Right lobe of liver (tissue), 6 donors: Measurements from ENCODE around the gene SLC32A1. TPM values are rescaled to one million over a fixed set of nuclear protein-coding genes. Genes with fewer than 3 reads are reported as not detected.

Experiments used
- ATAC-seq, 4 donors: fragments of 200-7000 bp; cut with Tn5 transposase; one replicate each; pipeline ENCODE4 v1.9.1; 2020; ENCODE audit warnings: mild to moderate bottlenecking in 4 of 4, moderate library complexity in 4 of 4
- DNase-seq, 3 donors: peaks; one replicate each; pipeline ENCODE4 v3.0.0-alpha.2; 2020
- H3K27ac ChIP-seq, 3 donors: fragments of 200-600 bp; one replicate each; pipeline ENCODE4 v1.8.0; 2022
- H3K27me3 ChIP-seq, 2 donors: fragments of 200-600 bp; one replicate each; pipeline ENCODE4 v1.8.0; 2022
- H3K36me3 ChIP-seq, 4 donors: fragments of 200-600 bp; sonication (generic) in 1 of 4; one replicate each; pipeline versions ENCODE4 v1.5.1 to v1.8.0; 2017 to 2022; ENCODE audit warnings: control low read depth in 1 of 4
- H3K4me1 ChIP-seq, 4 donors: fragments of 200-600 bp; sonication (generic) in 1 of 4; one replicate each; pipeline versions ENCODE4 v1.5.1 to v1.8.0; 2017 to 2022; ENCODE audit warnings: control low read depth in 1 of 4
- H3K4me3 ChIP-seq, 3 donors: fragments of 200-600 bp; one replicate each; pipeline ENCODE4 v1.8.0; 2022
- H3K9me3 ChIP-seq, 4 donors: fragments of 200-600 bp; sonication (generic) in 1 of 4; one replicate each; pipeline versions ENCODE4 v1.5.1 to v1.8.0; 2017 to 2022; ENCODE audit warnings: control low read depth in 1 of 4
- POLR2A ChIP-seq: fragments of 450-650 bp; IDR thresholded peaks from one replicate; pipeline ENCODE4 v1.6.1; 2017; ENCODE audit warnings: antibody characterized with exemption, mild to moderate bottlenecking
- WGBS: methylation state at CpG from one replicate; pipeline ENCODE4 v1.1.6; 2018; ENCODE audit warnings: low coverage, low lambda C conversion rate; ENCODE audit not compliant: insufficient coverage; ENCODE audit errors: missing lambda C conversion rate; 5-methylcytosine and 5-hydroxymethylcytosine counted together
- intact Hi-C, 2 donors: fragments of 100-400 bp; cut with DNase I; formaldehyde crosslinking; loops; one replicate each; pipeline versions ENCODE4 v1.11.2 to v1.14.1; 2022
- total RNA-seq, 6 experiments: library from RNA; depleted of rRNA in 2 of 6; stranded (reverse); fragments of >200 nt in 2 of 6; fragmentation: NEBNext Ultra II Directional in 3 of 6; extraction: Animal tissue kit (Norgen Biotek cat#: 25700) in 3 of 6; gene quantifications; one replicate each; pipeline versions ENCODE4 v1.1.0 to v1.2.4, GENCODE V29; 2016 to 2023
- TF ChIP-seq, protein P1 (sequence below), 4 donors: fragments of 200-600 bp in 3 of 4; fragments of 450-650 bp in 1 of 4; IDR thresholded peaks; one replicate each; pipeline versions ENCODE4 v1.5.1 to v1.8.0; 2016 to 2022; ENCODE audit warnings: antibody characterized with exemption in 4 of 4, mild to moderate bottlenecking in 2 of 4
- donor health status: DM: no; HTN: yes; CAD: no.
- donor health status: DM: no; HTN: no; CAD: no.
- donor health status: DM: no; HTN: no; CAD: no.
- donor health status: DM: no; HTN: yes; CAD: no.
- donor health status: DM: no; HTN: yes; CAD: no.

SLC32A1 gene
- total RNA-seq, 6 experiments from 2014 or later = not detected

DNA sequence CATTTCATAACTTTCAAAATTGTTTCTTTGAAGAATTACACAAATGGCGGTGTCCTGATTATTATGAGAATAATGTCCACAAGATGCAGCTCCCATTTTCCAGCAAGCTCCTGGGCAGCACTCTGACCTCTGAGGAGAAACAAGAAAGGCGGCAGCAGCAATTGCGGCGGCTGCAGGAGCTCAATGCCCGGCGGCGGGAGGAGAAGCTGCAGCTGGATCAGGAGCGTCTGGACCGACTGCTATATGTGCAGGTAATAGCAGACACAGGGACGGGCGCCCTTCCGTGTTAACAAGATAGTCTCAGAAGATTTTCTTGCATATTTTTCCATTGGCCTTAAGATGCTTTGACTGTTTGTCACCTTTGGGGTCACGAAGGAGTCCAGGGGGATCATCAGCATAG is 30.6 kb downstream of the SLC32A1 start:
- intact Hi-C loops = no loop called here
- peaks cover 0 to 45% (median 22%) of the 10 kb centered on the region in 4 donors for H3K36me3 ChIP-seq
- no peaks in the 10 kb centered on the region for H3K9me3 ChIP-seq
- no peak overlapping the region for H3K27ac ChIP-seq
- no peak overlapping the region for H3K4me3 ChIP-seq
- ATAC-seq (no peak), DNase-seq (no peak)
- TF ChIP-seq, protein P1, sequence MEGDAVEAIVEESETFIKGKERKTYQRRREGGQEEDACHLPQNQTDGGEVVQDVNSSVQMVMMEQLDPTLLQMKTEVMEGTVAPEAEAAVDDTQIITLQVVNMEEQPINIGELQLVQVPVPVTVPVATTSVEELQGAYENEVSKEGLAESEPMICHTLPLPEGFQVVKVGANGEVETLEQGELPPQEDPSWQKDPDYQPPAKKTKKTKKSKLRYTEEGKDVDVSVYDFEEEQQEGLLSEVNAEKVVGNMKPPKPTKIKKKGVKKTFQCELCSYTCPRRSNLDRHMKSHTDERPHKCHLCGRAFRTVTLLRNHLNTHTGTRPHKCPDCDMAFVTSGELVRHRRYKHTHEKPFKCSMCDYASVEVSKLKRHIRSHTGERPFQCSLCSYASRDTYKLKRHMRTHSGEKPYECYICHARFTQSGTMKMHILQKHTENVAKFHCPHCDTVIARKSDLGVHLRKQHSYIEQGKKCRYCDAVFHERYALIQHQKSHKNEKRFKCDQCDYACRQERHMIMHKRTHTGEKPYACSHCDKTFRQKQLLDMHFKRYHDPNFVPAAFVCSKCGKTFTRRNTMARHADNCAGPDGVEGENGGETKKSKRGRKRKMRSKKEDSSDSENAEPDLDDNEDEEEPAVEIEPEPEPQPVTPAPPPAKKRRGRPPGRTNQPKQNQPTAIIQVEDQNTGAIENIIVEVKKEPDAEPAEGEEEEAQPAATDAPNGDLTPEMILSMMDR (IDR thresholded peaks at IDR 0.05) = no peak
- no peak for TF ChIP-seq POLR2A
- 88% methylated on average over 13 of the region's 13 CpGs for WGBS
- H3K4me1 ChIP-seq = no peaks in the 10 kb centered on the region
- no peaks in the 10 kb centered on the region for H3K27me3 ChIP-seq

DNA sequence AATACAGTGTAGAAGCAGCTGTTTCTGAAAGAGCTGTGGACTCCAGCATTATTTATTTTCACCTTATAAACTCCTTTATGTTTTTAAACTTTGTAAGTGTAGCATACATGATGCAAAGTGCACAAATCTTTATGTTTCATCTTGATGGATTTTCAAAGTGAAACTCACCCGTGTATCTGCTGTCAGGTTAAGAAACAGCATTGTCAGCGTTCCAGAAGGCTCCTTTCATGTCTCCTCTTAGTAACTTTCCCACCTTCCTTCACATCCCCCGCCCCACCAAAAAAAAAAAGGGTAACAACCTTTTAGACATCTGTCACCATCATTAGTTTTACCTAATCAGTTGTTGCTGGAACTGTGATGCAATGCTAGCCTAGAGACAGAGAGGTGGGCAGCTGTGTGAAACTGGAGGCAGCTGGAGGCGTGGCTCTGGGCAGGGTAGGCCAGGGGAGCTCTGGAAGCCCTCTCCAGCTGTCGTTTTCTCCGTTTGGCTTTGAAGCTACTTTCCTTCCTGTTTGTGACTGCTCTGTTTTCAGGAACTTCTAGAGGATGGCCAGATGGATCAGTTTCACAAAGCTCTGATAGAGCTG is 31.1 kb downstream of the SLC32A1 start:
- H3K4me3 ChIP-seq = no peak overlapping the region
- H3K9me3 ChIP-seq = no peaks in the 10 kb centered on the region
- no peak overlapping the region for H3K27ac ChIP-seq
- TF ChIP-seq POLR2A = no peak
- TF ChIP-seq, protein P1 (IDR thresholded peaks at IDR 0.05) = no peak
- ATAC-seq = no peak
- peaks cover 0 to 45% (median 24%) of the 10 kb centered on the region in 4 donors for H3K36me3 ChIP-seq
- no peak for DNase-seq
- no peaks in the 10 kb centered on the region for H3K27me3 ChIP-seq
- no peaks in the 10 kb centered on the region for H3K4me1 ChIP-seq
- WGBS = 57% methylated on average over 6 of the region's 6 CpGs
- intact Hi-C loops = no loop called here

DNA sequence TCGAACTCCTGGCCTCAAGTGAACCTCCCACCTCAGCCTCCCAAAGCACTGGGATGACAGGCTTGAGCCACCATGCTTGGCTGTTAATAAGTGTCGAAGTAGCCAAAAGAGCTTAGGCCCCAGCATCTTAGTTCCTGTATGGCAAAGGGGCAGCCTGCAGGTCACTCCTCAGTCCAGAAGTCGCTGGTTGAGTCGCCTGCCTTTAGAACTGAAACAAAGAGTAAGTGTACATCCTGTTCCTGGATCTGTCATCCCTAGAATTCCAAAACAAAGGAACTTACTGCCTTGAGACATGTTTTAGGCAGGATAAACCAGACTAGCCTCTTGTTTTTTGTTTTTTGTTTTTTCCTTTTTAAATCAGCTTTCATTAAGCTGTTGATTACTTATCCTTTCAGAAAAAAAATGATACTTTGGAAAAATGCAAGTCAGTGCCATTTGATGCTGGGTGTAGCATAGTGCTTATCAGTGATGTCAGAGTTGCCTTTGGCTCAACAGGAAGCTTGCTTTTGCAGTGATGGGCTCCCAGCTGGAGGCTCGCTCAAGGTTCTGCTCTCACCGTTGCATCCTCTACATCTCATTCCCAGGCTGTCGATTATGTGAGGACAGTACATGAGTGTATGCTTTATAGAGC is 33.0 kb downstream of the SLC32A1 start:
- DNase-seq (no peak), ATAC-seq (peak; percentile 50 to 85 (median 78))
- Histone ChIP-seq H3K9me3 (no peaks in the 10 kb centered on the region), H3K4me1 (no peaks in the 10 kb centered on the region), H3K27ac (peak overlapping the region in 1 of 3 donors; percentile 24), H3K4me3 (no peak overlapping the region), H3K27me3 (no peaks in the 10 kb centered on the region), H3K36me3 (peaks cover 0 to 55% (median 29%) of the 10 kb centered on the region in 4 donors)
- 32% methylated on average over 3 of the region's 7 CpGs for WGBS
- intact Hi-C loops = no loop called here
- TF ChIP-seq, protein P1 (IDR thresholded peaks at IDR 0.05) = no peak
- TF ChIP-seq POLR2A = no peak

DNA sequence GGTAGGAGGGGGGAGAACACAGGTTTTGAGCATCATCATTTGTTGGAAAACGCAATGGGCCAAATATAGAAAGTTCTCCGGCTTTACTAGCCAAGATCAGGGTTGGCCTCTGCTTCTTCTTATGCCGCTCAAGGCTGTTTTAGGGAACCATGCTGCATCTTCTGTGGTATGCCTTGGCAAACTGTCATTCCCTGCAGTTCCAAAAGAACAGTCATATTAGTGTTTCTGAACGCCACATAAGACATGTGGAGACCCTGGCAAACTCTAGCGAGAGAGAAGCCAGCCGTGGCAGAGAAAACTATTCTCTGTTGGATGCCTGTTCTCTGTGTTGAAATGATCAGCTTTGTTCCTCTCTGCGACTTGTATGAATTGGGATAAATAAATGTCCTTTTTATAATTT is 34.8 kb downstream of the SLC32A1 start:
- intact Hi-C loops = no loop called here
- Histone ChIP-seq H3K27me3 (no peaks in the 10 kb centered on the region), H3K27ac (no peak overlapping the region), H3K36me3 (peaks cover 0 to 60% (median 26%) of the 10 kb centered on the region in 4 donors), H3K9me3 (no peaks in the 10 kb centered on the region), H3K4me3 (no peak overlapping the region), H3K4me1 (no peaks in the 10 kb centered on the region)
- no peak for ATAC-seq
- WGBS = 78% methylated on average over 6 of the region's 7 CpGs
- no peak for DNase-seq
- no peak for TF ChIP-seq POLR2A
- TF ChIP-seq, protein P1 (IDR thresholded peaks at IDR 0.05) = no peak
